Measurements from ENCODE around the gene RIOK2.

GRCh38 chr5:97225222-97225621 lies 42.2 kb upstream of the RIOK2 start:
- TF ChIP-seq POLR2A (IDR thresholded peaks at IDR 0.05) (no peak), CTCF (IDR thresholded peaks at IDR 0.05) (no peak)
